H9 (cell line): ENCODE results near the gene TNFRSF17. TPM values are rescaled to one million over a fixed set of nuclear protein-coding genes. Genes with fewer than 3 reads are reported as not detected.

Experiments used
- DNase-seq: peaks from one replicate; pipeline ENCODE4 v3.0.0-alpha.2; 2017
- H2AFZ ChIP-seq: one replicate; pipeline ENCODE4 v1.6.1; 2013; ENCODE audit warnings: mild to moderate bottlenecking, low read length, control low read depth, moderate library complexity
- H2AK5ac ChIP-seq: 2 replicates; pipeline ENCODE4 v1.6.1; 2013; ENCODE audit warnings: low read length, control low read depth, mixed read lengths; ENCODE audit not compliant: insufficient read length
- H2BK120ac ChIP-seq: one replicate; pipeline ENCODE4 v1.6.1; 2013; ENCODE audit warnings: low read depth, mild to moderate bottlenecking, low read length, control low read depth, inconsistent platforms; ENCODE audit not compliant: poor library complexity, severe bottlenecking
- H2BK12ac ChIP-seq: 2 replicates; pipeline ENCODE4 v1.6.1; 2013; ENCODE audit warnings: low read length, control low read depth, mixed read lengths, low read depth; ENCODE audit not compliant: insufficient read length
- H2BK15ac ChIP-seq: 2 replicates; pipeline ENCODE4 v1.6.1; 2013; ENCODE audit warnings: low read depth, low read length, control low read depth
- H2BK20ac ChIP-seq: one replicate; pipeline ENCODE4 v1.6.1; 2013; ENCODE audit warnings: low read depth, mild to moderate bottlenecking, low read length, control low read depth, inconsistent platforms; ENCODE audit not compliant: poor library complexity, severe bottlenecking
- H2BK5ac ChIP-seq: 2 replicates; pipeline ENCODE4 v1.6.1; 2013; ENCODE audit warnings: low read length, control low read depth, mixed read lengths; ENCODE audit not compliant: insufficient read length
- H3K14ac ChIP-seq: 2 replicates; pipeline ENCODE4 v1.6.1; 2013; ENCODE audit warnings: low read length, control low read depth; ENCODE audit not compliant: insufficient read depth
- H3K18ac ChIP-seq: 2 replicates; pipeline ENCODE4 v1.6.1; 2013; ENCODE audit warnings: low read depth, mild to moderate bottlenecking, mixed read lengths, low read length, control low read depth; ENCODE audit not compliant: insufficient read length
- H3K23ac ChIP-seq: 2 replicates; pipeline ENCODE4 v1.6.1; 2013; ENCODE audit warnings: low read length, control low read depth, mixed read lengths, low read depth; ENCODE audit not compliant: insufficient read length
- H3K23me2 ChIP-seq: 2 replicates; pipeline ENCODE4 v1.6.1; 2013; ENCODE audit warnings: low read depth, mild to moderate bottlenecking, mixed read lengths, low read length, control low read depth; ENCODE audit not compliant: insufficient read length, poor library complexity, severe bottlenecking
- H3K27ac ChIP-seq: 2 replicates; pipeline ENCODE4 v1.5.1; 2013; ENCODE audit warnings: low read length, control low read depth, mixed read lengths, low read depth; ENCODE audit not compliant: insufficient read length
- H3K27me3 ChIP-seq: 2 replicates; pipeline ENCODE4 v1.6.1; 2013; ENCODE audit warnings: low read length, control low read depth, inconsistent platforms; ENCODE audit not compliant: insufficient read depth
- H3K4ac ChIP-seq: 2 replicates; pipeline ENCODE4 v1.6.1; 2013; ENCODE audit warnings: low read depth, mild to moderate bottlenecking, control low read depth, inconsistent platforms, low read length, moderate library complexity
- H3K4me1 ChIP-seq: 2 replicates; pipeline ENCODE4 v1.6.1; 2013; ENCODE audit warnings: low read length, control low read depth, inconsistent platforms; ENCODE audit not compliant: insufficient read depth
- H3K4me2 ChIP-seq: 2 replicates; pipeline ENCODE4 v1.6.1; 2013; ENCODE audit warnings: low read length, control low read depth, mixed read lengths; ENCODE audit not compliant: insufficient read length, insufficient read depth
- H3K56ac ChIP-seq: 2 replicates; pipeline ENCODE4 v1.6.1; 2013; ENCODE audit warnings: low read depth, mild to moderate bottlenecking, mixed read lengths, low read length, control low read depth; ENCODE audit not compliant: insufficient read length
- H3K79me1 ChIP-seq: 2 replicates; pipeline ENCODE4 v1.6.1; 2013; ENCODE audit warnings: low read depth, mild to moderate bottlenecking, moderate library complexity, low read length, control low read depth, inconsistent platforms; ENCODE audit not compliant: insufficient read depth, poor library complexity, severe bottlenecking
- H3K79me2 ChIP-seq: 2 replicates; pipeline ENCODE4 v1.6.1; 2013; ENCODE audit warnings: low read length, control low read depth, inconsistent platforms; ENCODE audit not compliant: insufficient read depth
- H3K9ac ChIP-seq: 2 replicates; pipeline ENCODE4 v1.6.1; 2013; ENCODE audit warnings: low read length, control low read depth, mixed read lengths; ENCODE audit not compliant: insufficient read length; ENCODE audit errors: extremely low read depth
- H3K9me3 ChIP-seq: one replicate; pipeline ENCODE4 v1.6.1; 2013; ENCODE audit warnings: low read depth, low read length, inconsistent platforms; ENCODE audit not compliant: control insufficient read depth
- H3T11ph ChIP-seq: one replicate; pipeline ENCODE4 v1.6.1; 2013; ENCODE audit warnings: mild to moderate bottlenecking, low read length, control low read depth, inconsistent platforms
- H4K20me1 ChIP-seq: one replicate; pipeline ENCODE4 v1.6.1; 2013; ENCODE audit not compliant: control insufficient read depth, insufficient read length, insufficient read depth
- H4K5ac ChIP-seq: 2 replicates; pipeline ENCODE4 v1.6.1; 2013; ENCODE audit warnings: low read depth, mild to moderate bottlenecking, mixed read lengths, low read length, control low read depth; ENCODE audit not compliant: insufficient read length
- H4K8ac ChIP-seq: replicated peaks from 2 replicates; pipeline ENCODE4 v1.6.1; 2013; ENCODE audit warnings: low read length, control low read depth, mixed read lengths, low read depth; ENCODE audit not compliant: insufficient read length
- H4K91ac ChIP-seq: 2 replicates; pipeline ENCODE4 v1.6.1; 2013; ENCODE audit warnings: low read depth, mild to moderate bottlenecking, moderate library complexity, mixed read lengths, low read length, control low read depth; ENCODE audit not compliant: insufficient read length
- H3K27ac Mint-ChIP-seq, 3 experiments: 2 replicates in 2 of 3; 3 replicates in 1 of 3; pipeline ENCODE4 v1.8.0; 2020 to 2021; ENCODE audit warnings: mixed read lengths in 3 of 3, mild to moderate bottlenecking in 1 of 3, moderate library complexity in 1 of 3
- H3K27me3 Mint-ChIP-seq: 2 replicates; pipeline ENCODE4 v1.8.0; 2021; ENCODE audit warnings: low read depth, mild to moderate bottlenecking, moderate library complexity, mixed read lengths
- H3K36me3 Mint-ChIP-seq, 3 experiments: 2 replicates in 2 of 3; 3 replicates in 1 of 3; pipeline ENCODE4 v1.8.0; 2020 to 2021; ENCODE audit warnings: low read depth in 3 of 3, mixed read lengths in 3 of 3; ENCODE audit not compliant: insufficient read depth in 1 of 3
- H3K4me1 Mint-ChIP-seq, 2 experiments: 2 replicates each; pipeline ENCODE4 v1.8.0; 2020; ENCODE audit warnings: mixed read lengths in 2 of 2
- H3K4me3 Mint-ChIP-seq, 2 experiments: 2 replicates in 1 of 2; 3 replicates in 1 of 2; pipeline ENCODE4 v1.8.0; 2020 to 2021; ENCODE audit warnings: mild to moderate bottlenecking in 2 of 2, mixed read lengths in 2 of 2, moderate library complexity in 1 of 2
- H3K9me3 Mint-ChIP-seq, 2 experiments: 2 replicates in 1 of 2; 3 replicates in 1 of 2; pipeline ENCODE4 v1.8.0; 2020; ENCODE audit warnings: mild to moderate bottlenecking in 2 of 2, mixed read lengths in 2 of 2, moderate library complexity in 1 of 2
- WGBS: extraction: QIAGEN DNeasy Blood & Tissue Kit; methylation state at CpG from one replicate; pipeline ENCODE4 v1.1.7; 2013; ENCODE audit warnings: missing lambda C conversion rate, low lambda C conversion rate, mixed read lengths; ENCODE audit not compliant: insufficient read length; ENCODE audit errors: extremely low coverage; 5-methylcytosine and 5-hydroxymethylcytosine counted together
- total RNA-seq: library from RNA; stranded (reverse); gene quantifications from 2 replicates; pipeline ENCODE4 v1.2.1, GENCODE V29; 2021
- TF ChIP-seq, protein P1 (sequence below): fragments of 200-600 bp; sonication (generic); conservative IDR thresholded peaks from 3 replicates; pipeline ENCODE4 v1.8.0; 2021; ENCODE audit warnings: antibody characterized with exemption, mild to moderate bottlenecking

The TNFRSF17 gene
- total RNA-seq, 1 experiment from 2014 or later: not detected

GRCh38 chr16:11988258-11988978 is 23.4 kb downstream of the TNFRSF17 start:
- no peak overlapping the region for H4K8ac ChIP-seq
- no peak overlapping the region for H3K56ac ChIP-seq
- H3K14ac ChIP-seq: no peak overlapping the region
- no peak overlapping the region for H4K5ac ChIP-seq
- H3K4me2 ChIP-seq: no peak overlapping the region
- H3K9ac ChIP-seq: no peak overlapping the region
- H3K9me3 Mint-ChIP-seq: no peaks in the 10 kb centered on the region
- no peak overlapping the region for H2BK120ac ChIP-seq
- H3K9me3 ChIP-seq: no peaks in the 10 kb centered on the region
- H2AK5ac ChIP-seq: no peak overlapping the region
- H3K4me1 Mint-ChIP-seq: peaks cover 10 to 18% of the 10 kb centered on the region in 2 experiments
- no peak overlapping the region for H2AFZ ChIP-seq
- H2BK5ac ChIP-seq: no peak overlapping the region
- no peaks in the 10 kb centered on the region for H3K27me3 ChIP-seq
- TF ChIP-seq, protein P1, sequence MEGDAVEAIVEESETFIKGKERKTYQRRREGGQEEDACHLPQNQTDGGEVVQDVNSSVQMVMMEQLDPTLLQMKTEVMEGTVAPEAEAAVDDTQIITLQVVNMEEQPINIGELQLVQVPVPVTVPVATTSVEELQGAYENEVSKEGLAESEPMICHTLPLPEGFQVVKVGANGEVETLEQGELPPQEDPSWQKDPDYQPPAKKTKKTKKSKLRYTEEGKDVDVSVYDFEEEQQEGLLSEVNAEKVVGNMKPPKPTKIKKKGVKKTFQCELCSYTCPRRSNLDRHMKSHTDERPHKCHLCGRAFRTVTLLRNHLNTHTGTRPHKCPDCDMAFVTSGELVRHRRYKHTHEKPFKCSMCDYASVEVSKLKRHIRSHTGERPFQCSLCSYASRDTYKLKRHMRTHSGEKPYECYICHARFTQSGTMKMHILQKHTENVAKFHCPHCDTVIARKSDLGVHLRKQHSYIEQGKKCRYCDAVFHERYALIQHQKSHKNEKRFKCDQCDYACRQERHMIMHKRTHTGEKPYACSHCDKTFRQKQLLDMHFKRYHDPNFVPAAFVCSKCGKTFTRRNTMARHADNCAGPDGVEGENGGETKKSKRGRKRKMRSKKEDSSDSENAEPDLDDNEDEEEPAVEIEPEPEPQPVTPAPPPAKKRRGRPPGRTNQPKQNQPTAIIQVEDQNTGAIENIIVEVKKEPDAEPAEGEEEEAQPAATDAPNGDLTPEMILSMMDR: no peak
- H3K18ac ChIP-seq: no peak overlapping the region
- H3K4me3 Mint-ChIP-seq: no peak overlapping the region
- no peaks in the 10 kb centered on the region for H3K27me3 Mint-ChIP-seq
- H3K23ac ChIP-seq: no peak overlapping the region
- no peaks in the 10 kb centered on the region for H3K79me2 ChIP-seq
- no peak overlapping the region for H2BK15ac ChIP-seq
- no peak overlapping the region for H2BK20ac ChIP-seq
- no peak overlapping the region for H3K4ac ChIP-seq
- WGBS: no CpG with 5 or more reads among the region's 5 CpGs
- no peak overlapping the region for H3K27ac ChIP-seq
- H3K36me3 Mint-ChIP-seq: peaks cover 0 to 1% (median 0%) of the 10 kb centered on the region in 3 experiments; a peak in 1 of 7 replicates
- DNase-seq: no peak
- no peak overlapping the region for H2BK12ac ChIP-seq
- no peak overlapping the region for H3T11ph ChIP-seq
- no peaks in the 10 kb centered on the region for H3K23me2 ChIP-seq
- H3K27ac Mint-ChIP-seq: no peak overlapping the region
- no peak overlapping the region for H4K91ac ChIP-seq
- no peaks in the 10 kb centered on the region for H3K79me1 ChIP-seq
- no peaks in the 10 kb centered on the region for H3K4me1 ChIP-seq
- no peaks in the 10 kb centered on the region for H4K20me1 ChIP-seq
